Measurements from ENCODE around the gene ZFP90.

- TF ChIP-seq CTCF (IDR thresholded peaks at IDR 0.05) (no peak), POLR2AphosphoS5 (IDR thresholded peaks at IDR 0.05) (no peak)
These were observed 5.2 kb upstream of the ZFP90 start for GRCh38 chr16:68533937-68534336.
